ENCODE measurements around the gene ACER3.

The ACER3 gene

DNA sequence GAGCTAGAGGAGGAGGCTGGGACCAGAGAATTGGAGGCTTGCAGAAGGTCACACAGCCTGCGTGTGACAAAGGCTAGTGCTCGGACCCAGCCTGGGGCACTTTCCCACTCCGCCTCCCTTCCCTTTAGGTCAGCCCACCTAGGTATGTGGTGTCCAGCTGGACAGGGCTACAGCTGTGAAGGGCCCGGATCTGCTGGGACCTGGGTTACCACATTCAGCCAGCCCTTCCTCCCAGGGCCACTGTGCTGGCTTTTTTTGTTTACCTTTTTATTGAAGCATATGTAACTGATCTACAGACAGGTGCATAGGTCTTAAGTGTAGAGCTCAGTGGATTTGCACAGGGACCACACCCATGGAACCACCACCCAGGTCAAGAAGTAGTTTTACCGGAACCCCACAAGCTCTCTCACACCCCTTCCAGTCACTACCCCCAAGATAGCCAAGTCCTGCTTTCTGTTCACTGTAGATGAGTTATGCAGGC, 214.7 kb downstream of the ACER3 start:
- no peak for DNase-seq (ENCODE audit: low spot score)
